Mucosa of descending colon (tissue), 3 donors: Measurements from ENCODE around the gene EVI5. TPM values are rescaled to one million over a fixed set of nuclear protein-coding genes. Genes with fewer than 3 reads are reported as not detected.

ENCODE experiments used
- ATAC-seq: fragments of 200-7000 bp; cut with Tn5 transposase; one replicate; pipeline ENCODE4 v1.9.1; 2020; ENCODE audit warnings: mild to moderate bottlenecking, moderate library complexity
- DNase-seq, 3 donors: peaks; one replicate each; pipeline ENCODE4 v3.0.0-alpha.2; 2020
- H3K36me3 ChIP-seq: fragments of 200-600 bp; one replicate; pipeline ENCODE4 v1.8.0; 2021; ENCODE audit warnings: low read depth, mild to moderate bottlenecking
- H3K4me1 ChIP-seq: fragments of 200-600 bp; one replicate; pipeline ENCODE4 v1.8.0; 2021; ENCODE audit warnings: low read depth, mild to moderate bottlenecking
- H3K4me3 ChIP-seq: fragments of 200-600 bp; one replicate; pipeline ENCODE4 v1.8.0; 2021; ENCODE audit warnings: mild to moderate bottlenecking
- H3K9me3 ChIP-seq: fragments of 200-600 bp; one replicate; pipeline ENCODE4 v1.8.0; 2021; ENCODE audit warnings: mild to moderate bottlenecking
- intact Hi-C, 2 donors: fragments of 100-400 bp; cut with DNase I in 1 of 2; cut with micrococcal nuclease in 1 of 2; formaldehyde crosslinking; loops; one replicate each; pipeline versions ENCODE4 v1.11.0 to v1.11.1; 2022; cut with DNase I, micrococcal nuclease
- total RNA-seq, 3 donors: library from RNA; stranded (reverse); fragmentation: NEBNext Ultra II Directional in 2 of 3; extraction: Animal tissue kit (Norgen Biotek cat#: 25700) in 2 of 3; gene quantifications; one replicate each; pipeline versions ENCODE4 v1.2.1 to v1.2.4, GENCODE V29; 2021 to 2023
- TF ChIP-seq, protein P1 (sequence below): fragments of 200-600 bp; IDR thresholded peaks from one replicate; pipeline ENCODE4 v1.8.0; 2022; ENCODE audit warnings: antibody characterized with exemption, mild to moderate bottlenecking
- donor health status: DM: no; HTN: no; CAD: no; lungs with moderate emphysema.
- donor health status: DM: no; HTN: no; CAD: no.
- donor health status: DM: no; HTN: yes; CAD: no.

EVI5 gene
- total RNA-seq, 3 donors from 2014 or later: 32.3 to 52.4 (median 33.5) TPM

DNA sequence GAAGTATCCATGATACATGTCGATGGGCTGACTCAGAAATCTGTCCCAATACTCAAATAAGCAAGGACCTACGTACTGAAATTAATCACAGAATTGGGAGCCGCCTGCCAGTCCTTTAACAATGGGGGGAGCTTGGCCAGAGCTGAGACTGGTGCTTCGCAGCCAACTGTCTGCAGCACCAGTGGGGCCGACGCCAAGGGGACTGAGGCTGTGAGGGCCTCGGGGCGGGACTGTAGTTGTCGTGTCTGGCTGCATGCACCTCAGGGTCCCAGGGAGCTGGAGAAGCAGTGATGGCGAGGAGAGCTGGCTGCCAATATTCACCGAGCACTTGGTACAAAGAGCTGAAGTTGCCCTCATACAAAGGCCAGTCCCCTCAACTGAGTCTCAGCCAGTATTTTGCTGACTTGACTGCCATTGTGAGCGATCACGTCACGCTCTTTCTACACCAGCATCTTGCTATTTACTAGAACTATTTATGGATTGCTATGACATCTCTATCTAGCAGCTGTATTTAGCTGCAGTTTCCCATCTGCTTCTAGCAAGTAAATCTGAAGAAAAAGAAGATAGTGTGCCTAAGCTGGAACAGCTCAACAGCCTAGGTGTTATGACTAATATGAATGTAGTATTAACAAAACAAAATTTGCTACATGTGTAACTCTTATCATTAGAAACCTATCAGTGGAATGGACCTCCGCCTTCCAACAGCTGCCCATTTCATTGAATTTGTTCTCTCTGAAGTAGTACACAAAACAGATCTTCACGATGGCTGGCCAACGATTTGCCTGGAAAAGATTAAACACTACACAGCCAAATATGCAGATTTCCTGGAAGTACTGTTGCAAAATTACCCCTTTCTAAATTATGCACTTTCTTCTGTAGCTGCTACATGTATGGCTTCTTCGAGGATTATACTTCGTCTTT lies 29.1 kb downstream of the EVI5 start:
- no peak overlapping the region for H3K4me3 ChIP-seq
- TF ChIP-seq, protein P1, sequence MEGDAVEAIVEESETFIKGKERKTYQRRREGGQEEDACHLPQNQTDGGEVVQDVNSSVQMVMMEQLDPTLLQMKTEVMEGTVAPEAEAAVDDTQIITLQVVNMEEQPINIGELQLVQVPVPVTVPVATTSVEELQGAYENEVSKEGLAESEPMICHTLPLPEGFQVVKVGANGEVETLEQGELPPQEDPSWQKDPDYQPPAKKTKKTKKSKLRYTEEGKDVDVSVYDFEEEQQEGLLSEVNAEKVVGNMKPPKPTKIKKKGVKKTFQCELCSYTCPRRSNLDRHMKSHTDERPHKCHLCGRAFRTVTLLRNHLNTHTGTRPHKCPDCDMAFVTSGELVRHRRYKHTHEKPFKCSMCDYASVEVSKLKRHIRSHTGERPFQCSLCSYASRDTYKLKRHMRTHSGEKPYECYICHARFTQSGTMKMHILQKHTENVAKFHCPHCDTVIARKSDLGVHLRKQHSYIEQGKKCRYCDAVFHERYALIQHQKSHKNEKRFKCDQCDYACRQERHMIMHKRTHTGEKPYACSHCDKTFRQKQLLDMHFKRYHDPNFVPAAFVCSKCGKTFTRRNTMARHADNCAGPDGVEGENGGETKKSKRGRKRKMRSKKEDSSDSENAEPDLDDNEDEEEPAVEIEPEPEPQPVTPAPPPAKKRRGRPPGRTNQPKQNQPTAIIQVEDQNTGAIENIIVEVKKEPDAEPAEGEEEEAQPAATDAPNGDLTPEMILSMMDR: no peak
- DNase-seq (no peak), ATAC-seq (peak; percentile 13)
- intact Hi-C loops: no loop called here
- no peaks in the 10 kb centered on the region for H3K36me3 ChIP-seq
- H3K4me1 ChIP-seq: no peaks in the 10 kb centered on the region
- no peaks in the 10 kb centered on the region for H3K9me3 ChIP-seq

DNA sequence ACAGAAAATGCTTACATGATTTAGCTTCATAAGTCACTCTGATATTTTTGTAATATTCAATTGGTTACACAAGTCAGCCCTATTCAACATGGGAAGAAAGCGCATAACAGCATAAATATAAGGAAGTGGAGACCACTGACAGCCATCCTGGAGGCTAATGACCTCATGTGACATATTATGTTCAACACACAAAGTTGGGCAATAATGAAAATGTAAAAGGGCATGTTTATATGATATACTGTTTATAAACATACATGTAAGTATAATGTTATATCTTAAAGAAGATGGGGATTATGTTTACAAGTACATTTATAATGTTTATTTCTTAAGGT lies 30.2 kb downstream of the EVI5 start:
- ATAC-seq: no peak
- Histone ChIP-seq H3K9me3 (no peaks in the 10 kb centered on the region), H3K4me3 (no peak overlapping the region), H3K36me3 (no peaks in the 10 kb centered on the region), H3K4me1 (no peaks in the 10 kb centered on the region)
- no peak for DNase-seq
- TF ChIP-seq, protein P1: no peak
- intact Hi-C loops: no loop called here

DNA sequence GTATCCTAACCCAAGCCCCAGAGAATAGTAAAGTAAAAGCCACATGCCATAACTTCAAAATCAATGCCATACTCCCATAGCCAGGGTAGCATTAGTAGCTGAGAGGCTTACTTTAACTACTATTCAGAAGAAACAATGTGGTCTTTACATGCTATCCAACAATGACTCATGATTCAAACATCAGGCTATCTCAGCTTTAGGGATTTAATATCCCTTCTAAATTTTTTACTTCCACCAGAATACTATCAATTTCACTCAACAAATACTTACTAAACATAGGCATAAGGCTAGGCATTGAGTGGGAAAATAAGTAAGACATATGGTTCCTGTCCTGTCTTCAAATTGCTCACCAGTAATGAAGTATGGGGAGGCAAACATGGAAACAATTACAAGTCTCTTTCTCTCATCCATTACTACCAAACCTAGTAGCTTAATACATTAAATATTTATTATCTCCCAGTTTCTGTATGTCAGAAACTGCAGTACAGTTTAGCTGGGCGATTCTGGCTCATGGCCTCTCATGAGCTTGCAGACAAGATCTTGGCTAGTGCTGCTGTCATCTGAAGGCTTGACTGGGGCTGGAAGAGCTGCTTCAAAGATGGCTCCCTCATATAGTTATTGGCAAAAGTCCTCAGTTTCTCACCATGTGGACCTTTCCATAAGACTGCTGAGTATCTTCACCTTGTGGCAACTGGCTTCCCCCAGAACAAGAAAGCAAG lies 30.7 kb downstream of the EVI5 start:
- intact Hi-C loops: no loop called here

DNA sequence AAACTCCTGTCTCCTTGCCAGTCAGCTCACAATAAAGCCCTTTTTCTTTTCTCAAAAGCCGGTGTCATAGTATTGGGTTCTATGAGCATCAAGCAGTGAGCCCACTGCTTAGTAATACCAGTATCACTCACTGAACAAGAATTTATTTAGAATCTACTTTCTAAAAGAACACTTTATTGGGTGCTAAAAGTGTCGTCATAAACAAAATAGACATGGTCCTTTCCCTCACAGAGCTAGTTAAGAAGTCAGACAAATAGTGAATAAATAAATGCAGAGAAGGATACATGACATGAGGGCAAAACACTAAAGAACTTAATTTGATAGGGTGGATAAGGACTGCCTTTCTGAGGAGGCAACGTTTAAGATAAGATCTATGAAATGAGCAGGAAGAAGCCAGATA lies 32.2 kb downstream of the EVI5 start:
- Histone ChIP-seq H3K4me1 (no peaks in the 10 kb centered on the region), H3K4me3 (no peak overlapping the region), H3K36me3 (no peaks in the 10 kb centered on the region), H3K9me3 (no peaks in the 10 kb centered on the region)
- ATAC-seq (no peak), DNase-seq (no peak)
- TF ChIP-seq, protein P1: no peak
- intact Hi-C loops: no loop called here

More for the DNA sequence above, 30.7 kb downstream of the EVI5 start:
- no peaks in the 10 kb centered on the region for H3K4me1 ChIP-seq
- ATAC-seq (no peak), DNase-seq (no peak)
- no peak overlapping the region for H3K4me3 ChIP-seq
- TF ChIP-seq, protein P1: no peak
- H3K36me3 ChIP-seq: no peaks in the 10 kb centered on the region
- H3K9me3 ChIP-seq: no peaks in the 10 kb centered on the region

DNA sequence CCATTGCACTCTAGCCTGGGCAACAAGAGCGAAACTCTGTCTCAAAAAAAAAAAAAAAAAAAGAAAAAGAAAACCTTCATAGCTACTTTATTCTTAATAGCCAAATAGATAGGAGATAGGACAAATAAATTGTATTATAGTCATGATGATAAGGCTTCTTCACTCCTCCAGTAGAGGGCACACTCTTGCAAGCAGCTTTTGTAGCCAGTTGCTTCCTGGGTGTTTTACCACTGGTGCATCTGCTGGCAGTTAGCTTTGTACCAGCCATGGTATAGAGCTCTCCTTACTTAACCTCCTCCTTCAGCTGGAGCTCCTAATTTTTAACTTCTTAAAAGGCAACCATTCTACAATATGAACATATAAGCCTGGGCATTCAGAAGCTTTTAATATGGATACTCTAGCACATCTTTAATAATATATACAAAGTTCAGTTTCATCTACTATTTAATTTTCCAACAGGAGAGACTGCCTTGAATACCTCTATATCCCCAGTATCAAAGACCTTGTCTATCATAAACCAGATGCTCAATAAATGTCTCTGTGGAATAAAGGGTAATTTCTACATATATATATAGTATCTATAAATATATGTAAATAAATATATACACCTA lies 35.8 kb downstream of the EVI5 start:
- Histone ChIP-seq H3K4me3 (no peak overlapping the region), H3K9me3 (no peaks in the 10 kb centered on the region), H3K36me3 (no peaks in the 10 kb centered on the region), H3K4me1 (no peaks in the 10 kb centered on the region)
- intact Hi-C loops: loop anchor here in 1 of 2 donors (10.0 kb wide), 1 partner anchor 66 kb away; no protein-coding TSS in a partner anchor
- TF ChIP-seq, protein P1: peak; percentile 60
- peak; percentile 96 for ATAC-seq
- DNase-seq: peak in 1 of 3 donors; percentile 71
